GM18520 (cell line): ENCODE results near the gene OBP2A.
"Not testable (repeated sequence)": the region's sequence is repeated elsewhere in the genome, so short reads cannot be mapped to it uniquely, and the experiment has no call there.

Experiments
- ATAC-seq: cut with Tn5 transposase; IDR thresholded peaks from one replicate; pipeline ENCODE4 v1.9.1; 2021; ENCODE audit not compliant: unreplicated experiment

Gene OBP2A

GRCh38 chr9:135545646-135546176, at the start of gene OBP2A:
Gene OBP2A (plus strand): TSS chr9:135546126. CDS start chr9:135546181, 55 bp downstream.
- ATAC-seq = not testable (repeated sequence)

- no peak for ATAC-seq
These were observed 47.4 kb upstream of the OBP2A start for GRCh38 chr9:135498381-135499126.

- ATAC-seq = no peak
These were observed 46.4 kb upstream of the OBP2A start for GRCh38 chr9:135499326-135500070.

- no peak for ATAC-seq
These were observed 45.8 kb upstream of the OBP2A start for GRCh38 chr9:135500071-135500524.

GRCh38 chr9:135500525-135501260, 45.2 kb upstream of the OBP2A start, which contains the start of gene MRPS2:
Gene MRPS2 (plus strand): TSS chr9:135500682. CDS start chr9:135500711, 29 bp downstream.
- ATAC-seq = peak; percentile 86

- ATAC-seq = no peak
These were observed 44.4 kb upstream of the OBP2A start for GRCh38 chr9:135501261-135502167.

GRCh38 chr9:135502168-135502872, 43.6 kb upstream of the OBP2A start:
- no peak for ATAC-seq

- ATAC-seq = no peak
These were observed 43.0 kb upstream of the OBP2A start for GRCh38 chr9:135502873-135503321.

- ATAC-seq = no peak
These were observed 42.3 kb upstream of the OBP2A start for GRCh38 chr9:135503371-135504261.

GRCh38 chr9:135504262-135505243, 41.4 kb upstream of the OBP2A start:
- ATAC-seq = no peak

GRCh38 chr9:135505406-135506187, 40.3 kb upstream of the OBP2A start:
- no peak for ATAC-seq

- no peak for ATAC-seq
These were observed 39.4 kb upstream of the OBP2A start for GRCh38 chr9:135506327-135507103.

GRCh38 chr9:135507104-135508035, 38.6 kb upstream of the OBP2A start:
- no peak for ATAC-seq

- no peak for ATAC-seq
These were observed 37.6 kb upstream of the OBP2A start for GRCh38 chr9:135508211-135508820.
